Measurements from ENCODE around the gene CFAP45. TPM values are rescaled to one million over a fixed set of nuclear protein-coding genes. Genes with fewer than 3 reads are reported as not detected.

Gene CFAP45
- total RNA-seq, 6 experiments from 2014 or later = not detected

DNA sequence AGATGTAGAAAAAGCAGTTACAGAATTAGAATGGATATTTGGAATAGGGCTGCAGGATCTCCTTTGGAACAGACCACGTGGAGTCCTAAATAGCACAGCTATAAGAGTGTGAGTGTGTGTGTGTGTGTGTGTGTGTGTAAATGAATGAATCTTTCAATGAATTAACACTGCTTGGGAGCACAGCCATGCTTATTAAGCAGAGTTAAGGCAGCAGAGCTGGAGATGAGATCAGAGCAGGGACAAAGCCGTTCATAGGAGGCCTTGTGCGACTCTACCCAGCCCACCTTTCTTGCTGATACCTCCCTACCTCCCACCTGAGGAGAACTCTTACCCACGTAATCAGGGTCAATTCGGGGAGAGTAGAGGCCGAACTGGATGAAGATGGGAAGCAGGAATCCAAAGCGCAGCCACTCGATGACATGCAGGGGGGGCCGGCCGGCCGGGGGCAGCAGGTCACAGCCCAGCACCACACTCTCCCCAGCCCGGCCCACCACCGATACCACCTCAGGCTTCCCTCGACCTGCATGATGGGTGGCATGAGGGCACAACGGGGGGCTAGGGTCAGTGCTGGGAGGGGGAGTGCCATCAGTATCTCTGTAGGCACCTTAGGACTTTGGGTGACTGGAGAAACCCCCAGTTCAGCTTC, 42.8 kb upstream of the CFAP45 start:
- Histone ChIP-seq H3K27ac (no peak overlapping the region), H3K36me3 (no peaks in the 10 kb centered on the region), H3K27me3 (no peaks in the 10 kb centered on the region), H3K4me1 (peaks cover 0 to 23% (median 10%) of the 10 kb centered on the region in 4 donors), H3K4me3 (no peak overlapping the region), H3K9me3 (no peaks in the 10 kb centered on the region)
- DNase-seq (peak in 1 of 3 donors; percentile 30), ATAC-seq (no peak)
- 69% methylated on average over 3 of the region's 15 CpGs for WGBS (ENCODE audit: insufficient coverage, low coverage, low lambda C conversion rate, missing lambda C conversion rate)
- TF ChIP-seq, protein P1, sequence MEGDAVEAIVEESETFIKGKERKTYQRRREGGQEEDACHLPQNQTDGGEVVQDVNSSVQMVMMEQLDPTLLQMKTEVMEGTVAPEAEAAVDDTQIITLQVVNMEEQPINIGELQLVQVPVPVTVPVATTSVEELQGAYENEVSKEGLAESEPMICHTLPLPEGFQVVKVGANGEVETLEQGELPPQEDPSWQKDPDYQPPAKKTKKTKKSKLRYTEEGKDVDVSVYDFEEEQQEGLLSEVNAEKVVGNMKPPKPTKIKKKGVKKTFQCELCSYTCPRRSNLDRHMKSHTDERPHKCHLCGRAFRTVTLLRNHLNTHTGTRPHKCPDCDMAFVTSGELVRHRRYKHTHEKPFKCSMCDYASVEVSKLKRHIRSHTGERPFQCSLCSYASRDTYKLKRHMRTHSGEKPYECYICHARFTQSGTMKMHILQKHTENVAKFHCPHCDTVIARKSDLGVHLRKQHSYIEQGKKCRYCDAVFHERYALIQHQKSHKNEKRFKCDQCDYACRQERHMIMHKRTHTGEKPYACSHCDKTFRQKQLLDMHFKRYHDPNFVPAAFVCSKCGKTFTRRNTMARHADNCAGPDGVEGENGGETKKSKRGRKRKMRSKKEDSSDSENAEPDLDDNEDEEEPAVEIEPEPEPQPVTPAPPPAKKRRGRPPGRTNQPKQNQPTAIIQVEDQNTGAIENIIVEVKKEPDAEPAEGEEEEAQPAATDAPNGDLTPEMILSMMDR (IDR thresholded peaks at IDR 0.05) = no peak
- no peak for TF ChIP-seq POLR2A (IDR thresholded peaks at IDR 0.05)
- intact Hi-C loops (cut with DNase I) = loop anchor here in 1 of 2 donors (5.0 kb wide), 1 partner anchor 60 kb away; no protein-coding TSS in a partner anchor

DNA sequence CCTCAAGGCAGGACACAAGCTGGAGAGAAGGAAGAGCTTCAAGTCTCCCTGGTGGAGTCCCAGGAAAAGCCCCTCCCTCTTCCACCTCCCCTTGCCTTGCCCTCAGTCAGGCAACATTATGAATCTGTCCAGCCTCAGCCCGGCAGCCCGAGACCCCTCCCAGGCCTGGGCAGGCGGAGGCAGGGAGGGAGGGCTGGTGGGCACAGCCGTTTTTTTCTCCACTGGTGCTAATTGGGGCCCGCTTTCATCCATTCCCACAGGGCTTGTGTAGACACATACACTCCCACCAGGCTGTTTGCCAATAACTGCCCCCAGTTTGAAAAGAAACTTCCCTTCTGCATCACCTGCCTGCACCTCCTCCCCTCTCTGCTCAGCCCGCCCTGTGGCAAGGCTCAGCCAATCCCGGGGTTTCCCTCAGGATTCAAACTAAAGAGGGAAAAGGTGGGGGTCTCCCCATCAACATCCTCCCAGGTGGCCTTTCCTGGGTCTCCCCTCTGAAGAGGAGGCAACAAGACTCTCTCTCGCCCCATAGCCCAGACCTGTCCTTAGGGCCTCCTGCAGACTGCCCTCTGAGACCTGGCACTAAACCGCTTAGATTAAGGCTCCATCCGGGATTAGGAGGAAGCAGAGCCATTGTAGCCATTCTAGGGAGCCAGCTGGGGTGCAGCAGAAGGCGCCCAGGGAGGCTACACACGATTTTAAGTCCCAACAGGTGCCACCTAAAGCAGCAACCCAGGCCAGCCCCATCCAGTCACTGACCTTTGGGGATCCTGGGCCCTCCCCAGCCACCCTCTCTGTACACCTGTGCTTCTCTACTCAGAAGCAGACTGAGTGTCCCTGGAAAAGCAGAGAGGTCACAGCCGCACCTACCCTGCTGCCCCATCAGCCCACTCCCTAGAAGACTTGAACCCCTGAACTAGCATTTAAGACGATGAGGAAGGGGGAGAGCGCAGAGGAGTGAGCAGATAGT, 41.9 kb upstream of the CFAP45 start:
- Histone ChIP-seq H3K27ac (no peak overlapping the region), H3K4me1 (peaks cover 0 to 31% (median 13%) of the 10 kb centered on the region in 4 donors), H3K27me3 (no peaks in the 10 kb centered on the region), H3K9me3 (no peaks in the 10 kb centered on the region), H3K36me3 (no peaks in the 10 kb centered on the region), H3K4me3 (no peak overlapping the region)
- TF ChIP-seq, protein P1 (IDR thresholded peaks at IDR 0.05) = no peak
- no peak for TF ChIP-seq POLR2A (IDR thresholded peaks at IDR 0.05)
- DNase-seq (no peak), ATAC-seq (no peak)
- 81% methylated on average over 7 of the region's 15 CpGs for WGBS (ENCODE audit: insufficient coverage, low coverage, low lambda C conversion rate, missing lambda C conversion rate)
- intact Hi-C loops (cut with DNase I) = loop anchor here in 1 of 2 donors (5.0 kb wide), 1 partner anchor 60 kb away; no protein-coding TSS in a partner anchor

DNA sequence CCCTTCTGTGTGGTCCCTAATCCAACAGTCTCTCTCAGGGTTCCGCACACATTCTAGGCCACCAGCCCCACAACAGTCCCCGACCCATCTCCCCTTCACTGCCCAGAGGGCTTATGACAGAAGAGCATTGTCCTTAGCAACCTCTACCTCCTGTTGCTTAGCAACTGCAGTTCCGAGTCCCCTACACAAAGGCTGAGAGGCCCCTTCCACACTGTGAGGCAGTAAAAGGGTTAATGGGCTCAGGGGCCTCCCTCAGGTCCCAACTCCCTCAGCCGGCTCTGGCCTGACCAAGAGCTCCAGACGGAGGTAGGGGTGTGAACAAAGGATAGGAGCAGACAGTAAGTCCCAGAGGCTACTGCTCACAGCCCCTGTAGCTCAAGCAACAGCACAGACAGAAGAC, 41.2 kb upstream of the CFAP45 start:
- H3K36me3 ChIP-seq = no peaks in the 10 kb centered on the region
- ATAC-seq = no peak
- no peak overlapping the region for H3K4me3 ChIP-seq
- H3K4me1 ChIP-seq = peaks cover 0 to 39% (median 17%) of the 10 kb centered on the region in 4 donors
- H3K9me3 ChIP-seq = no peaks in the 10 kb centered on the region
- intact Hi-C loops (cut with DNase I) = loop anchor here in 1 of 2 donors (5.0 kb wide), 1 partner anchor 61 kb away; no protein-coding TSS in a partner anchor
- no peak overlapping the region for H3K27ac ChIP-seq
- WGBS (ENCODE audit: insufficient coverage, low coverage, low lambda C conversion rate, missing lambda C conversion rate) = 72% methylated on average over 4 of the region's 5 CpGs
- no peak for DNase-seq
- H3K27me3 ChIP-seq = no peaks in the 10 kb centered on the region
- TF ChIP-seq, protein P1 (IDR thresholded peaks at IDR 0.05) = no peak
- no peak for TF ChIP-seq POLR2A (IDR thresholded peaks at IDR 0.05)

DNA sequence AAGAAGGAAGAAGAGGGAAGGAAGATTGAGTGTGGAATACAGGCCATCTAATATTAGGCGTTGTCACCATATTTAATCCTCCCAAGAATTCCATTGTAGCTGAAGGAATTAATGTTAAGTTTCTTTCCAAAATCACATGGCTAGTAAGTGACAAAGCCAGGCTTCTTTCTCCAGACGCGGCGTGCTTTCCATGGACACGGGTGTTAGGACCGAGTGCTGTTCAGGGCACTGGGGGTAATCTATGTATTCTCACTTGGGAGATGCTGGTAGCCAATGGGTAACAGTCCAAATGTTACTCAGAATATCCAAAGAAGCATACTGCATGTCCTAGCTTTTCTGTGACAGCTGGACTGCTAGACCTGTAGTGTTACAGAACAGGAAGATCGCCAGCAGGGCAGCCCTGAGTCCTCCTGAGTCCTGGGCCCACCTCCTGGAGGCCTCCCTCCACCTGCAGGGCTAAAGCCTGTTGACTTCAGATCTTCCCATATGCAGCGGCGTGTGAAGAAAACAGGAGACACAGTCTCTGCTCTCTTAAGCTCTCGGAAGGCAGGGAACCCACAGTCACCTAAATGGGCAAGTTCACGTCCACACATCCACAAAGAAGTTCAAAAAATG, 40.1 kb upstream of the CFAP45 start:
- Histone ChIP-seq H3K36me3 (peaks cover 0 to 6% (median 0%) of the 10 kb centered on the region in 4 donors), H3K27me3 (no peaks in the 10 kb centered on the region), H3K9me3 (no peaks in the 10 kb centered on the region), H3K4me3 (no peak overlapping the region), H3K4me1 (peaks cover 0 to 39% (median 14%) of the 10 kb centered on the region in 4 donors), H3K27ac (no peak overlapping the region)
- no peak for TF ChIP-seq POLR2A (IDR thresholded peaks at IDR 0.05)
- TF ChIP-seq, protein P1 (IDR thresholded peaks at IDR 0.05) = no peak
- ATAC-seq (no peak), DNase-seq (no peak)
- 89% methylated on average over 10 of the region's 11 CpGs for WGBS (ENCODE audit: insufficient coverage, low coverage, low lambda C conversion rate, missing lambda C conversion rate)
- intact Hi-C loops (cut with DNase I) = loop anchor here in 1 of 2 donors (5.0 kb wide), 1 partner anchor 62 kb away; no protein-coding TSS in a partner anchor

All from right lobe of liver (tissue), 6 donors.